Neutrophil (primary cell): ENCODE data around the gene BARHL1.

ENCODE experiments used
- H3K27ac ChIP-seq: fragments of 200-600 bp; sonication (generic); 2 replicates; pipeline ENCODE4 v1.5.1; 2016; ENCODE audit warnings: mild to moderate bottlenecking, moderate library complexity
- H3K27me3 ChIP-seq: fragments of 200-600 bp; sonication (generic); 2 replicates; pipeline ENCODE4 v1.6.0; 2016; ENCODE audit warnings: mild to moderate bottlenecking
- H3K36me3 ChIP-seq: fragments of 200-600 bp; sonication (generic); 2 replicates; pipeline ENCODE4 v1.5.1; 2017
- H3K4me1 ChIP-seq, 2 experiments: fragments of 200-600 bp in 1 of 2; sonication (generic) in 1 of 2; 1 replicate in 1 of 2; 2 replicates in 1 of 2; pipeline versions ENCODE4 v1.5.1 to v1.6.1; 2013 to 2016; ENCODE audit warnings: low read depth in 1 of 2, low read length in 1 of 2, mild to moderate bottlenecking in 1 of 2, moderate library complexity in 1 of 2; ENCODE audit not compliant: control insufficient read depth in 1 of 2, insufficient read depth in 1 of 2
- H3K4me3 ChIP-seq, 2 experiments: fragments of 200-600 bp in 1 of 2; sonication (generic) in 1 of 2; 1 replicate in 1 of 2; 2 replicates in 1 of 2; pipeline ENCODE4 v1.5.1; 2013 to 2016; ENCODE audit warnings: low read depth in 1 of 2, low read length in 1 of 2, mild to moderate bottlenecking in 1 of 2, moderate library complexity in 1 of 2
- H3K9me3 ChIP-seq: fragments of 200-600 bp; sonication (generic); 2 replicates; pipeline ENCODE4 v1.5.1; 2016
- TF ChIP-seq, protein P1 (sequence below): fragments of 200-600 bp; sonication (generic); IDR thresholded peaks from 2 replicates; pipeline ENCODE4 v1.5.1; 2016; ENCODE audit warnings: antibody characterized with exemption

BARHL1 gene

DNA sequence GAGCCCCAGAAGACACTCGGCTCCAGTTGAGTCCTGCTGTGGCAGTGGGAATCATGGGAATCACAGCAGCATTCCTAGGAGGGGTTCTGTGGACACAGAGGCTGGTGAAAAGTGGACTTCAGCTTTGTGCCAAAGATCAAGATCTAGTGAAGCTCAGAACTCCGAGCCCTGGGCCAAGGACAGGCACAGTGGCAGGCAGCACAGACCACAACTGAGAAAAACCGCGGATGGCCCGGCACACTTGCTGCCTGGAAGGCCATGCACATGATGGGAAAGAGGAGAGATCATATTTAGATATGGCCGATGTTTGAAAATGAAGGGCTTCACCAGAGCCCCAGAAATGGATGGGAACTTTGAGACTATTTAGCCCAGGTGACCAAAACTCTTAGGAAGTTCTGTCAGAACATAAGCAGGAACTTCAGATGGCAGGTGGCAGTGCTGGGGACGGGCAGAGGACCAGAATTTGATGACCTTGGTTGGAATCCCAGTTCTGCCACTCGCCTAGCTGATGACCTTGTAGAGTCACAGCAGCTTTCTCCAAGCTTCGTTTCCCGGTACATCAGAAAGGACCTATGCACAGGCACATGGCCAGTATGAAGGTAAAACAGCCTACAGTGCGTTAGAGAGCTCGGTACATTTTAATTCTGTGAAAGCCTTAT lies 18.0 kb downstream of the BARHL1 start:
- TF ChIP-seq, protein P1, sequence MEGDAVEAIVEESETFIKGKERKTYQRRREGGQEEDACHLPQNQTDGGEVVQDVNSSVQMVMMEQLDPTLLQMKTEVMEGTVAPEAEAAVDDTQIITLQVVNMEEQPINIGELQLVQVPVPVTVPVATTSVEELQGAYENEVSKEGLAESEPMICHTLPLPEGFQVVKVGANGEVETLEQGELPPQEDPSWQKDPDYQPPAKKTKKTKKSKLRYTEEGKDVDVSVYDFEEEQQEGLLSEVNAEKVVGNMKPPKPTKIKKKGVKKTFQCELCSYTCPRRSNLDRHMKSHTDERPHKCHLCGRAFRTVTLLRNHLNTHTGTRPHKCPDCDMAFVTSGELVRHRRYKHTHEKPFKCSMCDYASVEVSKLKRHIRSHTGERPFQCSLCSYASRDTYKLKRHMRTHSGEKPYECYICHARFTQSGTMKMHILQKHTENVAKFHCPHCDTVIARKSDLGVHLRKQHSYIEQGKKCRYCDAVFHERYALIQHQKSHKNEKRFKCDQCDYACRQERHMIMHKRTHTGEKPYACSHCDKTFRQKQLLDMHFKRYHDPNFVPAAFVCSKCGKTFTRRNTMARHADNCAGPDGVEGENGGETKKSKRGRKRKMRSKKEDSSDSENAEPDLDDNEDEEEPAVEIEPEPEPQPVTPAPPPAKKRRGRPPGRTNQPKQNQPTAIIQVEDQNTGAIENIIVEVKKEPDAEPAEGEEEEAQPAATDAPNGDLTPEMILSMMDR = no peak
- Histone ChIP-seq H3K27me3 (no peaks in the 10 kb centered on the region), H3K4me3 (no peak overlapping the region), H3K36me3 (no peaks in the 10 kb centered on the region), H3K27ac (no peak overlapping the region), H3K9me3 (no peaks in the 10 kb centered on the region), H3K4me1 (no peaks in the 10 kb centered on the region)

DNA sequence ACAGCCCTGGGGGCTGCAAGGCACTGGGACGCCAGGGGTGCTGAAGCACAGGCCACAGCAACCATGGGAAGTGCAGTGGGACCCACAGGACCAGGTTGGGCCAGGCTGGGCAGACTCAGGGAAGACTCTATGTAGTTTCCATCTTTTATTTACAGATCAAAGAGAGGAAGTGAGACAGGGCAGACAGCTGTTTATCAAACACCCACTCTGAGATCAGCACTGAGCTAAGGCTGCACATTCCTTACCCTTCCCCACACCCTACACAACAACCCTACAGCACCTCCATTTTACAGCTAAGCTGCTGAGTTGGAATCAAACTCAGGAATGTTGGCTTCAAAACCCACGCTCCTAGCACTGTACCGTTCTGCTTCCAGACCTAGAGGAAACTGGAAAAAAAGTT lies 19.8 kb downstream of the BARHL1 start:
- no peaks in the 10 kb centered on the region for H3K36me3 ChIP-seq
- no peak overlapping the region for H3K4me3 ChIP-seq
- no peak overlapping the region for H3K27ac ChIP-seq
- TF ChIP-seq, protein P1 = no peak
- H3K27me3 ChIP-seq = no peaks in the 10 kb centered on the region
- no peaks in the 10 kb centered on the region for H3K9me3 ChIP-seq
- H3K4me1 ChIP-seq = no peaks in the 10 kb centered on the region

DNA sequence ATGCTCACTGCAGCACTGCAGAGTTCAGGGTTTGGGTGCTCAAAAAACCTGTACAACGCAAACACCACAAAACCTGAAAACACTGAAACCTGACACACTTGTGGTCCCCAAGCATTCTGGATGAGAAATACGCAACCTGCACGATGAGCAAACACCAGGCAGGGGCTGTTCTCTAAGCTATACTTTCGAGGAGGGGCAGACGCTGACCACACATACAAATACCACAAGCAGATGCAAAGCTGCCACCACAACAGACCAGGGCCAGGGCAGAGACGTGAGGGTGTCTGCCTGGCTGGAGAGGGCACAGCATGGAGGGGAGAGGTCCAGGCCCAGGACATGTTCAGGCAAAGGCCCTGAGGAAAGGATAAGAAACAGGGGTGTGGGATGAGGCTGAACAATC lies 23.0 kb downstream of the BARHL1 start:
- H3K27me3 ChIP-seq = no peaks in the 10 kb centered on the region
- no peaks in the 10 kb centered on the region for H3K9me3 ChIP-seq
- no peak overlapping the region for H3K4me3 ChIP-seq
- no peak overlapping the region for H3K27ac ChIP-seq
- no peaks in the 10 kb centered on the region for H3K36me3 ChIP-seq
- TF ChIP-seq, protein P1 = no peak
- no peaks in the 10 kb centered on the region for H3K4me1 ChIP-seq

DNA sequence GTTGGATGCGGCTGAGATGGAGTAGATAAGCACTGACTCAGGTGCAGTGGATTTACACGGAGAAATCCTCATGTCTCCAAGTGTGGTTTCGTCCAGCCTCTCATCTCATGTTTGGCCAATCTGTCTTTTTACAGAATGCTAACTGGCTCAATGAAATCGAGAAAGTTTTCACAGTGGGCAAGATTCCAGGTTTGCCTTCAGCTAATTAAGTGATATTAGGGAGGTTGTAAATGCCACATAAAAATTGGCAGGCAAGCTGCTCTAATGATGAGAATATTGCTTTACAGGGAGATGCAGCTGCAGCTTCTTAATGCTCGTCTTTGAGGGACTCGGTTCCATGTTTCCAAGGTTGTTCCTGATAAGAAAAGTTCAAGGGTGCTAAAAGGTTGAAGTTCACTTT lies 23.7 kb downstream of the BARHL1 start:
- H3K27me3 ChIP-seq = no peaks in the 10 kb centered on the region
- H3K9me3 ChIP-seq = no peaks in the 10 kb centered on the region
- H3K4me3 ChIP-seq = no peak overlapping the region
- H3K36me3 ChIP-seq = no peaks in the 10 kb centered on the region
- no peaks in the 10 kb centered on the region for H3K4me1 ChIP-seq
- H3K27ac ChIP-seq = no peak overlapping the region
- TF ChIP-seq, protein P1 = no peak

DNA sequence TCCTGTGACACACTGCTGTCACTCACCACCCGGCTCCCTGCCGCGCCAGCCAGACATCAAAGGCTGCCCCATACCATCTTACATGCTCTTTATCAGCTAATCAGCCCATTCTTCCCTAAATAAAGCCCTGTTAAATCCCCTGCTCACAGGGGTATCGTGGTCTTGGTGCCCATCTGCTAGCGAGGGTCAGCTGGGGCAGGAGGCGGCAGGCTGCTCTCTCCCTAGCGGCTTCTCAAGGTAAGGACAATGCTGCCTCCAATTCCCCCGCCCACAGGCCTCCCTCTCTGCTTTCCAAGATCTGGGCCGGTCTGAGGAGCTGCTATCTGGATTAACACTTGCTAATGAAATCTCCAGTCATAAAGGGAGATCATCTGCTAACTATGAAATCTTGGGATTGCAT lies 26.8 kb downstream of the BARHL1 start:
- no peaks in the 10 kb centered on the region for H3K27me3 ChIP-seq
- TF ChIP-seq, protein P1 = no peak
- H3K27ac ChIP-seq = no peak overlapping the region
- no peak overlapping the region for H3K4me3 ChIP-seq
- H3K4me1 ChIP-seq = no peaks in the 10 kb centered on the region
- peaks cover 9% of the 10 kb centered on the region for H3K36me3 ChIP-seq
- no peaks in the 10 kb centered on the region for H3K9me3 ChIP-seq
